22Rv1 (cell line): ENCODE data around the gene OR8B8.

Experiments used
- H3K27ac ChIP-seq: fragments of 450-650 bp; 2 replicates; pipeline ENCODE4 v1.5.1; 2017
- CTCF ChIP-seq: fragments of 450-650 bp; IDR thresholded peaks from 2 replicates; pipeline ENCODE4 v1.5.1; 2017; ENCODE audit warnings: mild to moderate bottlenecking
- ZFX ChIP-seq: fragments of 450-650 bp; IDR thresholded peaks from 2 replicates; pipeline ENCODE4 v1.6.1; 2017; ENCODE audit warnings: antibody characterized with exemption, borderline replicate concordance

OR8B8 gene

GRCh38 chr11:124445646-124446150, at the start of gene OR8B8:
Gene OR8B8 (minus strand): TSS chr11:124445696. CDS start chr11:124441085, 4,611 bp downstream.
- no peak within 1 kb of the TSS for H3K27ac ChIP-seq

GRCh38 chr11:124493016-124493655, 47.6 kb upstream of the OR8B8 start:
- H3K27ac ChIP-seq, result no peak overlapping the region
- TF ChIP-seq CTCF (no peak), ZFX (no peak)

More at GRCh38 chr11:124445646-124446150, at the start of gene OR8B8:
- no peak for TF ChIP-seq CTCF
- no peak for TF ChIP-seq ZFX

GRCh38 chr11:124483422-124483821, 37.9 kb upstream of the OR8B8 start:
- H3K27ac ChIP-seq, result no peak overlapping the region
- TF ChIP-seq CTCF (no peak), ZFX (no peak)

- H3K27ac ChIP-seq, result no peak overlapping the region
- no peak for TF ChIP-seq ZFX
- no peak for TF ChIP-seq CTCF
Observed at GRCh38 chr11:124482362-124483147, 37.1 kb upstream of the OR8B8 start.

GRCh38 chr11:124481365-124482323, 36.1 kb upstream of the OR8B8 start:
- TF ChIP-seq ZFX (no peak), CTCF (no peak)
- no peak overlapping the region for H3K27ac ChIP-seq

GRCh38 chr11:124479561-124479960, 34.1 kb upstream of the OR8B8 start:
- TF ChIP-seq CTCF (no peak), ZFX (no peak)
- no peak overlapping the region for H3K27ac ChIP-seq
